IgD-negative memory B cell (primary cell): ENCODE results near the gene QRICH1. TPM values are rescaled to one million over a fixed set of nuclear protein-coding genes. Genes with fewer than 3 reads are reported as not detected.

Experiments
- H3K27ac Mint-ChIP-seq, 3 donors: one replicate each; pipeline ENCODE4 v1.8.0; 2020 to 2022; ENCODE audit warnings: mild to moderate bottlenecking in 3 of 3, mixed read lengths in 3 of 3, moderate library complexity in 1 of 3
- H3K27me3 Mint-ChIP-seq: one replicate; pipeline ENCODE4 v1.8.0; 2021; ENCODE audit warnings: mixed read lengths
- H3K36me3 Mint-ChIP-seq: one replicate; pipeline ENCODE4 v1.8.0; 2020; ENCODE audit warnings: mild to moderate bottlenecking, mixed read lengths
- H3K4me1 Mint-ChIP-seq, 3 donors: one replicate each; pipeline ENCODE4 v1.8.0; 2020 to 2022; ENCODE audit warnings: mixed read lengths in 3 of 3, mild to moderate bottlenecking in 1 of 3
- H3K4me3 Mint-ChIP-seq, 4 donors: one replicate each; pipeline ENCODE4 v1.8.0; 2020 to 2022; ENCODE audit warnings: mild to moderate bottlenecking in 4 of 4, mixed read lengths in 4 of 4, moderate library complexity in 3 of 4
- H3K9me3 Mint-ChIP-seq, 3 donors: one replicate each; pipeline ENCODE4 v1.8.0; 2020 to 2021; ENCODE audit warnings: mixed read lengths in 3 of 3, mild to moderate bottlenecking in 1 of 3
- polyA plus RNA-seq: library from polyadenylated mRNA; unstranded; fragments of 300-500 nt; fragmentation: Illumina TruSeq; gene quantifications from one replicate; pipeline ENCODE4 v1.2.3, GENCODE V29; 2021

QRICH1 gene
- 23.6 TPM for polyA plus RNA-seq

DNA sequence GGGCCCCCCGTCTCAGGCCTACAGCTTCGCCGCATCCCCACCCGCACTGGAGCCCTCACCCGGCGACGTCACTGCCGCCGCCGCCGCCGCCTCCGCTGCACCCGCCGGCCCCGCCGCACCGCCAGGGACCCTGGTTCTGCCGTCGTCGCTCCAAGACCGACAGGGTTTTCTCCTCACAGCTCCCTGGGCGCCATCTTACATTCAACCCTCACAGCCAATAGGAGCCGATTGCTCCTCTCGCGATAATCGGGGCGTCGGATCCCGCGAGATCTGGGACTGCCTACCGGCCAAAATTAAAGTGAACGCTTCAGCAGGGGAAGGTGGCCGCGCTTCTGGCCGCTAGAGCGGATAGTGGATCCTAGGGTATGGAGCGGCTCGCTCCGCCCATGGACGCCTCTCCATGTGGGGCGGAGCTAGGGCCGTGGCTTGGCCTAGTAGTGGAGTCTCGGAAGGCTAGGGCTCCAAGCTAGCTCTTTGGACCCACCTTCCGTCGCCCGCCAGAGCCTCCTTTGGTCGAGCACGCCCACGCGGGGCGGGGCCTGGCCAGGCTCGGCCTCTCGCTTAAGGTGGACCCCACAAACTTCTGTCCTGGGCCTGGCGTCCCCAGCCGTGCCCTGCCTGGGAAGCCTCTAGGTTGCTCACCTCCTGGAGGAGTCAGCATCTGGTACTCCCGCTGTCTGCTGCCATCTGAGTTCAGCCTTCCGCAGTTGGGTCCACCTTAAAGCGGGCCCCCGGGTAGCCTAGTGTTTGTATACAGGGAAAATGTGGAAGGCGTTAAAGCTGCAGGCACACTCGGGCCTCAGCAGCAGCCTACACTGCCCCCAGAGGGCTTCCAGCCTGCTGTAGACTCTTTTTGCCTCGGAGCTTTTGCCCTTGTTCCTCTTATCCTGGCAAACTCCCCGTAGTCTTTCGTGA is at the start of gene QRICH1:
TSS of gene QRICH1 (minus strand) at position 219 of the 915 bp plus-strand sequence. CDS start 17,054 bp downstream, outside the sequence.
- no peaks in the 10 kb centered on the region for H3K36me3 Mint-ChIP-seq
- peak within 1 kb of the TSS; percentile 88 to 98 (median 96) for H3K4me3 Mint-ChIP-seq
- H3K27ac Mint-ChIP-seq, result peak within 1 kb of the TSS; percentile 92 to 97 (median 95)
- H3K4me1 Mint-ChIP-seq, result peaks cover 13 to 29% (median 23%) of the 10 kb centered on the region in 3 donors
- H3K9me3 Mint-ChIP-seq, result no peaks in the 10 kb centered on the region
- no peaks in the 10 kb centered on the region for H3K27me3 Mint-ChIP-seq

DNA sequence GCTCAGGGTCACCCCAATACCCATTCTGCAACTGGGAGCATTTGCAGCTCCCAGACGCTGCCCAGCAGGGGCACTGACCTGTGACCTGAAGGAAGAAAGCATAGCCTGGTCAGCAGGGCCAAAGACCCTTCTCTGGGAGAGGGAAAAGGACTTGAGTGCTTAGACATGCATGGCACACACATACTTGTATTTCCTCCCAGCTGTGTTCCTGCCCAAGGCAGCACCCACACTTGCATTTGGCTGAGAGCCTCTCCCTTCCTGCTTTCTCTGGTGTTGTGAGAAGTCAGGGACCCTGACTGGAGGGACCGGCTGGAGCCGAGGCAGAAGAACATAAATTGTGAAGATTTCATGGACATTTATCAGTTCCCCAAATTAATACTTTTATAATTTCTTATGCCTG is 46.2 kb upstream of the QRICH1 start:
- Mint-ChIP-seq H3K27ac (no peak overlapping the region), H3K9me3 (peaks cover 0 to 5% (median 4%) of the 10 kb centered on the region in 3 donors), H3K4me1 (peaks cover 0 to under 1% (median 0%) of the 10 kb centered on the region in 3 donors), H3K27me3 (peaks cover 9% of the 10 kb centered on the region), H3K4me3 (no peak overlapping the region), H3K36me3 (peaks cover 3% of the 10 kb centered on the region)

DNA sequence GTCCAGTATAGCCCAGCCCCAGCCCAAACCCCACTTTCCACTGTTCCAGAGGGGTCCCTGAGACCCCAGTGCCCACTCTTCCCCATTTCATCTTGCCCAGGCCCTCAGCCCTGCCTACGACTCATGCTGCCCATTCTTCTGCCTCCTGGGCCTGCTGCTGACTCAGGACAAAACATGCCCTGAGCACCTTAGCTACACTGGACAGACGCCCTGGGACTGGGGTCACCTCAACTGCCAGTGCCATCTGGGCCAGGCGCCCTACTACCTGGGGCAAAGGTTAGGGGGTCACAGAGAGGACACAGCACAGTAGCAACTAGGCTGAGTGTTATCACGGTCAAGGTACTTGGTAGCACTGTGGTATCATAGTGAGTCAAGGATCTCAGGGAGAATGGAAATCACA is 41.6 kb upstream of the QRICH1 start:
- Mint-ChIP-seq H3K4me3 (peak overlapping the region in 1 of 4 donors; percentile 52), H3K36me3 (peaks cover 3% of the 10 kb centered on the region), H3K9me3 (no peaks in the 10 kb centered on the region), H3K27me3 (peaks cover 26% of the 10 kb centered on the region), H3K4me1 (peaks cover 0 to 4% (median 1%) of the 10 kb centered on the region in 3 donors), H3K27ac (no peak overlapping the region)

DNA sequence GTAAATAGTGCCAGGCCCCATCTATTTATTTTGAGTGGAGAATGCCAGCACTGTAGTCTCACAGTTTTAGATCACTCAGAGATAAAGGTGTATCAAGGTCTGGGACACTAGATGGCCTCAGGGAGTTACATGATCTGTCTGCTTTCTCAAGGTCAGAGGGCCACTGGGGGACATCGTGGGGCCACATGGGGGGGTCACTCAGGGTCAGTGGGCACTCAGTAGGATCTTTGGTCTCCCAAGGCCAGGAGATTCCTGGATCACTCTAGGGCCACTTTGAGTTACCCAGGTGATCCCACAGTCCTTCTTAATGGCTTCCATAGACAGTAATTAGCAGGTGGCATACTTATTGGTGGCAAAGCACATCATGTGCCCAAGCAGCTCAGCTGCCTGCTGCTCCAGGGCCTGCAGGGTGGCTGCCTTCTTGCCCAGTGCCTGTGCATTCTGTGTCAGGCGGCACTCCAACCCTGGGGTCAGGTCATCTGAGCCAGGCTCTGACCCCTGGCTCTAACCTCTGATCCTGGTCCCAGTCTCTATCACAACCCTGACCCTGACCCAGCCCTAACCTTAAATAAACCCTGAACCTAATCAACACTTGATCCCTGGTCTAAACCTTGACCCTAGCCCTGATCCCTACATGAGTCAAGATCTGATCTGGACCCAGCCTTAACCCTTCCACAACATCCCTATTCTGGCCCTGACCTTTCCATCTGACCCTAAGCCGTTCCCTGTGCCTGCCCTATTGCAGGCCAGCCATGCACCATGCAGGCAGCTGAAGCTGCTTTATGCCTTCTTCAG is 40.8 kb upstream of the QRICH1 start:
- no peak overlapping the region for H3K4me3 Mint-ChIP-seq
- peaks cover 25% of the 10 kb centered on the region for H3K27me3 Mint-ChIP-seq
- H3K4me1 Mint-ChIP-seq, result peaks cover 0 to 4% (median 1%) of the 10 kb centered on the region in 3 donors
- no peak overlapping the region for H3K27ac Mint-ChIP-seq
- H3K36me3 Mint-ChIP-seq, result peaks cover 3% of the 10 kb centered on the region
- H3K9me3 Mint-ChIP-seq, result no peaks in the 10 kb centered on the region

DNA sequence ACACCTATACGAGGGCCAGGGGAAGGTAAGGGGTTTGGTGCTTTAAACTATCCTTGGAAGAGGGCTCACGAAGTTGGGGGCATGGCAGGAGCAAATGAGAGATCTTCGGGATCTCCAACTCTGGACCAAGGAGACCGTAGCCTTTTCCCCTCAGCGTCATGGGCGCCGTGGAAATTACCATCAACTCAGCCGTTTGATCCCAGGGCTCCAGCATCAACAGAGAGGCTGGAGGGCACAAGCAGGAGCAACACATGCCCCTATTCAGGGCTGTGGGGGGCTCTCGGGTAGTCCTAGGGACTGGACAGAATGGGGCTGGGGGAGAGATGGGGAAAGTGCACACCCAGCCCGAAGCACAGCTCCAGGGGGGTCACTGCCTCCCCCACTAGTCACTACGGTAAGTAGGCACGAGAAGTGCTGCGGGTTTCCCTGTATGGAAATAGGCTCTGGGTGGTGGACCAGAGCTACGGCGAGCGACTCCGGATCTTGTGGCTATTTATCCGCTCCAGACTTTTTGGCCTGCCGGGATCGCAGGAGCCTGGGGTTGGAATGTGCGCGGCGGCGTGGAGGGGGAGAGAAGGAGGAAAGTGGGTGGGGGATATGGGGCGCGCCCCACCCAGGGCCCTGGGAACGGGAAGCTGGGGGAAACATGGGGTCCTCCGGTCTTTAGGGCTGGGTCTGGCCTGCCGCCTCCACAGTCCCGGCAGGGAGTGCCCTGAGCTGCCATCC is 39.5 kb upstream of the QRICH1 start:
- Mint-ChIP-seq H3K36me3 (peaks cover 3% of the 10 kb centered on the region), H3K9me3 (no peaks in the 10 kb centered on the region), H3K27ac (no peak overlapping the region), H3K4me3 (peak overlapping the region in 2 of 4 donors; percentile 12 to 58), H3K27me3 (peaks cover 25% of the 10 kb centered on the region), H3K4me1 (peaks cover 0 to 4% (median 1%) of the 10 kb centered on the region in 3 donors)

- peaks cover 0 to 4% (median 1%) of the 10 kb centered on the region in 3 donors for H3K4me1 Mint-ChIP-seq
- H3K27ac Mint-ChIP-seq, result no peak within 1 kb of the TSS
- peak within 1 kb of the TSS in 2 of 4 donors; percentile 12 to 58 for H3K4me3 Mint-ChIP-seq
- peaks cover 3% of the 10 kb centered on the region for H3K36me3 Mint-ChIP-seq
- peaks cover 25% of the 10 kb centered on the region for H3K27me3 Mint-ChIP-seq
- no peaks in the 10 kb centered on the region for H3K9me3 Mint-ChIP-seq
Measured at GRCh38 chr3:49132437-49133225, 38.8 kb upstream of the QRICH1 start, which contains the start of gene LAMB2. TSS of gene LAMB2 (minus strand) at chr3:49133050. CDS start at chr3:49132867, 183 bp downstream.

DNA sequence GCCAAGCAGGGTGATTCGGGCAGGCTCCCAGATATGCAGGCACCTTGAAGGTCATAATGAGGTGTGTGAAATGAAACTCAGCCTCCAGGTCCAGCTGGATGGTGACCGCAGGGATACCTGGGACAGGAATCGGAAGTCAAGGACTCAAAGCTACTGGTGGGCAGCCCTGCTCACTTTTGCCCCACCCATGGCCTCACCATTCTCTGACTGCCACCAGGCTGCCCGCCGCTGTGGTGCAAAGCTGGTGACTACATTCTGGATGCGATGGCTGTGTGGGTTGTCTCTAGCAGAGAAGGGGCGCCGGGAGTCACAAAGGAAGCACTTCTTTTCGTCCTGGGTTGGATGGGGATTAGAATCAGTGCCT is 38.2 kb upstream of the QRICH1 start:
- H3K27me3 Mint-ChIP-seq, result peaks cover 23% of the 10 kb centered on the region
- no peaks in the 10 kb centered on the region for H3K9me3 Mint-ChIP-seq
- H3K4me3 Mint-ChIP-seq, result peak overlapping the region in 1 of 4 donors; percentile 9
- no peak overlapping the region for H3K27ac Mint-ChIP-seq
- peaks cover 3% of the 10 kb centered on the region for H3K36me3 Mint-ChIP-seq
- peaks cover 0 to 4% (median 1%) of the 10 kb centered on the region in 3 donors for H3K4me1 Mint-ChIP-seq

DNA sequence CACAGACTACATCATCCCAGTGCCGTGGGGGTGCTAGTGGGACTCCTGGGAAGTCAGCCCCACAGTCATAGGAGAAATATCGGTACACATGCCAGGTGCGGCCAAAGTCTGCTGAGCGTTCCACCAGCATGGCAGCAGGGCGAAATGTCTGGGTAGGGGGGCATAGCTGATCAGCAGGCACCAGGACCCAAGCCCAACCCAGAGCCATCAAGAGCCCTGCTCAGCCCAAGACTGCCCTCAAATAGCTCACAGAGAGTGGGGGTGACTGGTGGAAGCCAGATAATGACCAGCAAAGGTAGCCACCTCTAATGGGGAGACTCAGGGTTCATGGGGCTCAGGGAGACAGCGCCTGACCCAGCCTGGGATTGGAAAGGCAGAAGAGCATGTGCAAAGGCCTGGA is 37.7 kb upstream of the QRICH1 start:
- H3K36me3 Mint-ChIP-seq, result peaks cover 3% of the 10 kb centered on the region
- peaks cover 0 to 4% (median 1%) of the 10 kb centered on the region in 3 donors for H3K4me1 Mint-ChIP-seq
- no peaks in the 10 kb centered on the region for H3K9me3 Mint-ChIP-seq
- peaks cover 23% of the 10 kb centered on the region for H3K27me3 Mint-ChIP-seq
- H3K27ac Mint-ChIP-seq, result no peak overlapping the region
- no peak overlapping the region for H3K4me3 Mint-ChIP-seq

DNA sequence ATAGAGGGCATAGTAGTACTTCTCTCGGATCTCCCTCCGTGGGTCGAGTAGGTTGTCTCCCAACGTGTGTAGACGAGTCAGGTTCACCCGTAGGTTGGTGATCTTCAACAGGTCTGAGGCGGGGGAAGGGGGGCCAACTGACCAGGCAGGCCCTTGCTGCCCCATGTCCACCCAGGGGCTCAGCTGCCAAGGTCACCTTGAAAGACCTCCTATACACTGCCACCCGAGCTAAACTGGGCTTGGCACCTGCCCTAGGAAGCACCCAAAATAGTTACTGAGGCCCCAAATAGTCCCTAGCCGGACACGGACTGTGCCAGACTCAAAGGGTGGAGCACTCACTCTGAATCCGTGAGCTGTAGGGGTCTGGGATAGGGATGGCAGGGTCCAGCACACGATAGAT is 37.2 kb upstream of the QRICH1 start:
- no peak overlapping the region for H3K27ac Mint-ChIP-seq
- peaks cover 0 to 4% (median 1%) of the 10 kb centered on the region in 3 donors for H3K4me1 Mint-ChIP-seq
- no peak overlapping the region for H3K4me3 Mint-ChIP-seq
- peaks cover 3% of the 10 kb centered on the region for H3K36me3 Mint-ChIP-seq
- H3K27me3 Mint-ChIP-seq, result peaks cover 23% of the 10 kb centered on the region
- no peaks in the 10 kb centered on the region for H3K9me3 Mint-ChIP-seq

GRCh38 chr3:49124991-49125670 is 31.3 kb upstream of the QRICH1 start:
- H3K4me3 Mint-ChIP-seq, result no peak overlapping the region
- H3K27me3 Mint-ChIP-seq, result no peaks in the 10 kb centered on the region
- peak overlapping the region in 1 of 3 donors; percentile 49 for H3K27ac Mint-ChIP-seq
- peaks cover 1% of the 10 kb centered on the region for H3K36me3 Mint-ChIP-seq
- H3K9me3 Mint-ChIP-seq, result no peaks in the 10 kb centered on the region
- H3K4me1 Mint-ChIP-seq, result peaks cover 0 to 2% (median under 1%) of the 10 kb centered on the region in 3 donors

DNA sequence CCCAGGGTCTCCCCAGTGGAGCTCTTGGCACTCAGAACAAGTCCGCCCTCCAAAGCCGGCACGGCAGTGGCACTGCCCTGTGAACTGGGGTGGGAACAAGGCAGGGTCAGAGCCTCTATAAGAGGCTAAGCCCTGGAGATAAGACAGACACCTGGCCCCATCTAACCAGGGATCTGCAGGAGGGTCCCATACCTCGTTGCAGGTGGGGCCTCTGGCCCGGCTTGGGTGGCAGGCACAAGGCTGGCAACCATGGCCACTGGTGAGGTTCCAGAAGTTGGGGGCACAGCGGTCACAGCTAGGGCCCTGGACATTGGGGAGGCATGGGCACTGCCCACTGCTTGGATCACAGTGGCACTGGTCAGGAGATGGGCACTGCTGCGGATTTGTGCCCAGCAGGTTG is 30.3 kb upstream of the QRICH1 start:
- no peak overlapping the region for H3K27ac Mint-ChIP-seq
- H3K9me3 Mint-ChIP-seq, result no peaks in the 10 kb centered on the region
- H3K27me3 Mint-ChIP-seq, result no peaks in the 10 kb centered on the region
- peaks cover 1% of the 10 kb centered on the region for H3K36me3 Mint-ChIP-seq
- H3K4me3 Mint-ChIP-seq, result no peak overlapping the region
- H3K4me1 Mint-ChIP-seq, result peaks cover 0 to 6% (median 5%) of the 10 kb centered on the region in 3 donors

DNA sequence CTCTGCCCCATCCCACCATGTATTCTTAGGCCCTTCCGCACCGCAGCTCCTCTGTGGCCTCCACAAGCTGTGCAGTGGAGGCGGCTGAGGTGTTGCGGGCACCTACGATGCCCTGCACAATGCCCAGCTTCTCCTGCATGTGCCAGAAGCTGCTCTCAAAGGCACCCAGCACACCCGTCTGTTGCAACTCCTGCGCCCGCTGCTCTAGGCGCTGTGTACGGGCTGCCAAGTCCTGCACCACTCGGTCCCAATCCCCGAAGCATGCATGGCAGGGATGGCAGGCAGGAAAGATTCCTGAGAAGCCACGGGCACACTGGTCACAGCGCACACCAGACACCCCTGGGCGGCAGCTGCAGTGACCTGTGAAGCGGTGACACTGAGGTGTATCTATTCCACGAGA is 29.8 kb upstream of the QRICH1 start:
- Mint-ChIP-seq H3K27me3 (no peaks in the 10 kb centered on the region), H3K36me3 (peaks cover 1% of the 10 kb centered on the region), H3K4me3 (peak overlapping the region in 2 of 4 donors; percentile 33 to 76), H3K27ac (peak overlapping the region in 1 of 3 donors; percentile 43), H3K9me3 (no peaks in the 10 kb centered on the region), H3K4me1 (peaks cover 0 to 6% (median 5%) of the 10 kb centered on the region in 3 donors)

- H3K9me3 Mint-ChIP-seq, result no peaks in the 10 kb centered on the region
- peak overlapping the region in 1 of 3 donors; percentile 43 for H3K27ac Mint-ChIP-seq
- H3K4me1 Mint-ChIP-seq, result peaks cover 0 to 6% (median 5%) of the 10 kb centered on the region in 3 donors
- H3K27me3 Mint-ChIP-seq, result no peaks in the 10 kb centered on the region
- H3K4me3 Mint-ChIP-seq, result peak overlapping the region in 1 of 4 donors; percentile 33
- peaks cover 1% of the 10 kb centered on the region for H3K36me3 Mint-ChIP-seq
Measured at GRCh38 chr3:49122886-49123545, 29.1 kb upstream of the QRICH1 start.
